NCI-H2171 treated with DMSO at 0.1 percent for 48 hours (cell line): ENCODE data around the gene NDUFS8.

Experiments used
- DNase-seq: peaks from one replicate; lab custom pipeline; 2025; lab: John Stamatoyannopoulos, UW

NDUFS8 gene

DNA sequence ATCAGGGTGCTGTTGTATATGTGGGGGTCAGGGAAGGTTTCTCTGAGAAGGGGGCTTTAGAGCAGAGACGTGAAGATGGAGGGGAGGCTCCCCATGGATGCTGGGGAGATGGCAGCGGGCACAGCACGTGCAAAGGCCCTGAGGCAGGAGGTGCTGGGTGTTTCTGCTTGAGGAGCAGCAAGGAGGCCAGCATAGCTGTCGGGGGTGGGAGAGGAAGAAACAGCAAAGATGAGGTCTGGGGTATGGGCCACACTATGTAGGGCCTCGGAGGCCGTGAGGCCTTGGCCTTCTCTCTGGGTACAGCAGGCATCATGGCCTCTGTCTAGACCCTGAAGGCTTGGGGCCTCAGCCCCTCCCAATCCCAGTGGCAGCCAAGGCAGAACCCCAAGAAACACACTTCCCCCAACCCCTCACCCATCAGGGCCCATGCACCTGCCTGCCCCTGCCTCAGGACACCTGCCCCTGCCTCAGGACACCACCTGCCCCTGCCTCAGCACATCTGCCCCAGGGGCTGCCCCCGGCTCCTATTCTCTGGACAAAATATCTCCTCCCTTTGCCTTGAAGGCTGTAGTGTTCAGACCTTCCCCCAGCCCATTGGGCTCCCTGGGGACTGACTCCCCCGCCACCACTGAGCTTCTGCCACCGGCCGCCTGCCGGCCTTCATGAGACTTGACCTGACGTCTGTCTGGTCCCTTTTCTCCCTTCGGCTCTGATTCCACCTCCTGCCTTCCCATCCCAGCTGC is 14.1 kb upstream of the NDUFS8 start:
- no peak for DNase-seq

DNA sequence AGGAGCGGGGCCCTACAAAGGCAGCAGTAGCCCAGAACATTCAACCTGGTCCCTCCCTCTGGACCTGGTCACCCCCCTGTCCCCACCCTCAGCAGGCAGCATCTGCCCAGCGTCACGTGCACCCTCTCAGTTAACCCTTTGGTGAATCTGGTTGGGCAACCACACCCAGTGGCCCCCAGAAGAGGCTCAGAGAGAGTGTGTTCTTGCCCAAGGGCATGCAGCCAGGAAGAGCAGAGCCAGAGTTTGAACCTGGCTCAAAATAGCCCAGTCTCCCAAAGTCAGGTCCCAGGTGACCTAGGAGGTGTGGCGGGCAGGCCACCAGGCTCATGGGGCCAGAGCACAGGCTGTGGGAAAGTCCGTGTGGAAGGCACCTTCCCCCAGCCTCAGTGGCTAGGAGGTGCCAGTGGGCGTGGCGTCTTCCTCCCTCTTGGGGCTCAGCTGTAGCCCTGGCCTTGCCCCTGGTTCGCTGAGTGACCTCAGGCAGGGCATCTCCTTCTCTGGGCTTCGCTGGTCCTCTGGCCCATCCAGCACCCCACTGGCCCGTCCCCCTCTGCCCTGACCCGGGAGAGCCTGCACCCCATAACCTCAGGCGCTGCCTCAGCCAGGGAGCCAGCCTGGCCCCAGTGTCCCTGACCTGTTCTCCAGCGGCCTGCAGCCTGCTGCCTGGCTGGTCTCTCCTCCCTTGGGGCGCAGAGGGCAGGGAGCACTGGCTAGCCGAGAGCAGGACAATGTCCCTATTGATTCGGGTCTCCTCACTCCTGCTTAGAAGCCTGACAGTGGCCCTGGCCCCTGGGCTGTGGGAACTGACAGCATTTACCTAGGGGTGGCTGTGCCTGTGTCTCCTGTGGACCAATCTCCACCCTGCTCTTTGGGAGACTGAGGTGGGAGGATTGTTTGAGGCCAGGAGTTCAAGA is 13.3 kb upstream of the NDUFS8 start:
- no peak for DNase-seq

DNA sequence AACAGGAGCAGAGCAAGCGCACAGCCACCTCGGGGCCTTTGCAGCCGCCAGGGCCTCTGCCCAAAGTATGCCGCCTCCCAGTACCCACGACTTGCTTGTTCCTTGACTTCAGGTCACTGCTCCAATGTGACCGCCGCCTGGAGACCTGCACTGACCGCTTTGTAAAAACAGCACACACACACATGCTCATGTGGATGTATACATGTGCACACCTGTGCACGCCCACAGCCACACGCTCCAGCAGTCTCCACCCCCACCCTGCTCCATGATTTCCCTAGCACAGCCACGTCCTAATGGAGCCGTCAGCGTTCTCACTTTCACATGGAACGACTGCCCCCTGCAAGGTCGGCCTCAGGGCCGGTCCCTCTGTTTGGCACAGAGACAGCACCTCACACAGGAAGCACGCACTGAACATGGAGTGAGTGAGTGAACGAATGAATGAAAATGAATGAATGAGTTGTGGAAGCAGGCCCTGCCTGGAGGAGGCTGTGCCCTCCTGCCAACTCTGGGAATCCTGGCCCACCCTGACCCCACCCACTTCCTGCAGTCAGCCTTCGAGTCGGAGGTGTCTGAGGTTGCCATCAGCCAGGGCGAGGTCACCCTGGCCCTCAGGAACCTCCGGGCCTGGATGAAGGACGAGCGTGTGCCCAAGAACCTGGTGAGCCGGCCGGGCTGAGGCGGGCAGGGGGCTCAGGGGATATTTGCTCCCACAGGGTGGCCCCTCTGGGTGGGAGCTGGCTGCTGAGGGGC is 12.3 kb upstream of the NDUFS8 start:
- no peak for DNase-seq

DNA sequence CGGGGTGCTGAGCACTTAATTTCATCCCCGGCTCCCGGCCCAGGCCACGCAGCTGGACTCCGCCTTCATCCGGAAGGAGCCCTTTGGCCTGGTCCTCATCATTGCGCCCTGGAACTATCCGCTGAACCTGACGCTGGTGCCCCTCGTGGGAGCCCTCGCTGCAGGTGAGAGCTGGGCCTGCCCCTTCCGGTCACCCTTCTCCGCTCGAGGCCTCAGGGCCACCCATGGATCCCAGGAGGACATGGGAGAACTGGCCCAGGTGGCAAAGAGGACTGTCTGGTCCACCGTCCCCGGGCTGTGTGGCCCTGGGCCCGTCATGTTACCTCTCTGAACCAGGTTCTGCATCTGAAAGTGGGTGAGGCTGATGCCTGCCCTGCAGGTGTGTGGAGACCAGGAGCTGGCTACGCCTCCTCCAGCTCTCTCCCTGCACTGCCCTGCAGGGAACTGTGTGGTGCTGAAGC is 11.7 kb upstream of the NDUFS8 start:
- DNase-seq, result no peak

DNA sequence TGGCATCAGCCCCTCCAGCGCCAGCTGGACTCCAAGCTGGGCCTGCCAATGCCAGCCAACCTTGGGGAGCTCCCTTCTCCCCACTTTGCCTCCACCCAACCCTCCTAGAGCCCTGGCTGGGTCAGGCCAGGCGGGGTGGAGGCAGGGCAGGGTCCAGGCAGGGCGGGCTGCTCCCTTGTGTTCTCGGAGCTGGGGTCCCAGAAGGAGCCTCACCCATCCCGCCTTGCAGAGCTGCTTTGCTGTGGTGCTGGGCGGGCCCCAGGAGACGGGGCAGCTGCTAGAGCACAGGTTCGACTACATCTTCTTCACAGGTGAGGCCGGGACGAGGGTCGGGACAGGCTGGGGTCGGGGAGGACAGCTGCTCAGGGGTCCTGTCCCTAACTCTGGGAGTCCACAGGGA is 11.0 kb upstream of the NDUFS8 start:
- no peak for DNase-seq

DNA sequence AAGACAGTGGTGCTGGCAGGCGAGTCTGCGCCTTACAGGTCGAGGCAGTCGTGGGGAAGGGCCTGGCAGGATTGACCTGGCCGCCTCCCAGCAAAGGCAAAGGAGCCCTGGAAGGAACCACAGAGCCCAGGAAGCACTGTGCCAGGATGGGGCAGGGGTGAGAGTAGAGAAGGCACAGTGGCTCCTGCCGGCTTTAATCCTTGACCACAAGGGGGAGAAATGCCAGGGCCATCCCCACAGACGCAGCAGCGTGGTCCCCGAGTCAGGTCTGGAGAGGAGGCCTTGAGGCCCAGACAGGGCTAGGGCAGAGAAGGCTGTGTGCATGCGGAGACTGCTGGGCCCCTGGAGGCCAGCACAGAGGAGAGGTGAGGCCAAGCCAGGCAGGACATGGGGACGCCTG is 9.9 kb upstream of the NDUFS8 start:
- no peak for DNase-seq

DNA sequence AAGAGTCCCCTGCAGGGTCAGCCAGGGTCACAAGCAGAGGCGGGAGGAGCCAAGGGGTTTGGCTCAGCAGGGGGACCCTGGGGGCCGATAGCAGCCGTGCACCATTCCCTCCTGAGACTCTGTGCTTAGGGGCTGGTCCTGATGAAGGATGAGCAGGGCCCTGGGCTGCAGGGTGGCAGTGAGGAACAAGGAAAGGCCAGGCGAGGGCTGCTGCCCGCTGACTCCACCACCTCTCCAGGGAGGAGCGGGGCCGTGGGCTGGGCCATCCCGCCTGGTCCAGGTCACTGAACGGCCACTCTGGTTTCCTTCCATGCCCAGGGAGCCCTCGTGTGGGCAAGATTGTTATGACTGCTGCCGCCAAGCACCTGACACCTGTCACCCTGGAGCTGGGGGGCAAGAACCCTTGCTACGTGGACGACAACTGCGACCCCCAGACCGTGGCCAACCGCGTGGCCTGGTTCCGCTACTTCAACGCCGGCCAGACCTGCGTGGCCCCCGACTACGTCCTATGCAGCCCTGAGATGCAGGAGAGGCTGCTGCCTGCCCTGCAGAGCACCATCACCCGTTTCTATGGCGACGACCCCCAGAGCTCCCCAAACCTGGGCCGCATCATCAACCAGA is 9.2 kb upstream of the NDUFS8 start:
- DNase-seq, result no peak

DNA sequence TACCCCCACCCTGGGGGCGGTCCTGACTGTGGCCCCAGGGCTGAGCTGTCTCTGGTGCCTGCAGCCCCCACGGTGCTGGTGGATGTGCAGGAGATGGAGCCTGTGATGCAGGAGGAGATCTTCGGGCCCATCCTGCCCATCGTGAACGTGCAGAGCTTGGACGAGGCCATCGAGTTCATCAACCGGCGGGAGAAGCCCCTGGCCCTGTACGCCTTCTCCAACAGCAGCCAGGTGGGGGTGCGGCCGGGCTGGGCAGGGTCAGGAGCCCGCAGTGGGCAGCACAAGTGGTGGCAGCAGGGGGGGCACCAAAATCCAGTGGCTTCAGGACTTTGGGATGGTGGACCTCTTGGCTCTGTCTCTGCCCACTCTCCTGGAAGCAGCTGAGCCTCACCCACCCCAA is 8.0 kb upstream of the NDUFS8 start:
- DNase-seq, result no peak

DNA sequence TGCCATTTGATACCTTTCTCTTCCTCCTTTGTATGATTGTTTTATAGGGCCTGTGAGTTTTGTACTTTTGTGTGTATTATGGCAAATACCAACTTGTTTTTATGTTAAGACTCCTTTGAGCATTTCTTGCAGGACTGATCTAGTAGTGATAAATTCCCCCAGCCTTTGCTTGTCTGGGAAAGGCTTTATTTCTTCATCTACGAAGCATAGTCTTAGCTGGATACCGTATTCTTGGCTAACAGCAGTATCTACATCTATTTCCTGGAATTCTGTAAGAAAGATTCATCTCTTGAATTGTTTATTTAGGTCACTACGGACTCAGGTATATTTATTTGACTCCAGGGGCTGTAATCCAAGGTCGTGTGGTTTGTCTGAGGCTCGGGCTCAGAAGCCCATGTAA is 6.0 kb upstream of the NDUFS8 start:
- no peak for DNase-seq

DNA sequence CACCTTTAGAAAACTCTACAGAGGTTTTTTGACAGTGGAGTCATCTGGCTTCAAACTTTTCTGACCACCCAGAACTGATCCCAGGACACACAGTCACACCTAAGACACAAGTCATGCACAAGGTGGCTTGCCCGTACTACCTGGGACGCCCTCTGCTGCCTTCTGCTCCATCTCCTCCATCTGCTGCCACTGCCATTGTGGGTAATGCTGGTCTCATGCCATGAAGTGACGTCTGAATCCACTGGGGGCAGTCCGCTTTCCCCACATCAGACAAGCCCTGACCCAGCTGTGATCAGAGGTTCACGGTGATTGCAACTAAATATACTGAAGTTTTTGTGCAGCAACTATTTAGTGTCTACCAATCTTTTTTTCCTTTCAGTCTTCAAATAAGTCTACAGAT is 5.4 kb upstream of the NDUFS8 start:
- no peak for DNase-seq

DNA sequence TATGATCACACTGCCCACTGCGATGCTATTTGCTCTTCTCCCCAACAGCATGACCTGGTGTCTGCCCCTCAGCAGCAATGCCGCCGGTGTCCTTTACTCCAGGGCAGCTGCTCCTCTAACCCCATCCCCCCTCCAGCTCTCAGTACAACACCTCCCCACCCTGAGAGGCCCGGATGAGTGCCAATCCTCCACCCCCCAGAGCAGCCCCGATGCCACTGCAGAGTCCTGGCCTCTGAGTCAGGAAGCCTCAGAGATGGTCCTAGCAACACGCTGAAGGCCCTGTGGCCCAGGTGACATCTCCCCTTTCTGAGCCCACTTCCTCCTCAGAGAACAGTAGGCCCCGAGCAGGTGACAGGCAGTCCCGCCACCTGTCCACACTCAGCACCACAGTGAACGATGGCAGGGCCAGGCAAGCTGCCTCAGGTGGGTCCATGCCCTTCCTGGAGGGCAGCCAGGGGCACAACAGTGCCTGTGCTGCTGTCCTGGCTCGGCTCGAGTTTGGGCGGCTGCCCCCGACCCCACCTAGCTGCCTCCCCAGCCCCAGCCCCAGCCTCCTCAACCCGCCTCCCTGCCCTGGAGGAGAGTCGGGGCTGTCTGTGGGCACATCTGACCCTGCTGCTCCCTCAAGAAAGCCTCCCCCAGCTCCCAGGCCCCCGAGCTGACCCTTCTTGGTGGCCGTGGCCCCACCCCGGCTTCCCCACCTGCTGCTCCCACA is 3.9 kb upstream of the NDUFS8 start:
- DNase-seq, result no peak

DNA sequence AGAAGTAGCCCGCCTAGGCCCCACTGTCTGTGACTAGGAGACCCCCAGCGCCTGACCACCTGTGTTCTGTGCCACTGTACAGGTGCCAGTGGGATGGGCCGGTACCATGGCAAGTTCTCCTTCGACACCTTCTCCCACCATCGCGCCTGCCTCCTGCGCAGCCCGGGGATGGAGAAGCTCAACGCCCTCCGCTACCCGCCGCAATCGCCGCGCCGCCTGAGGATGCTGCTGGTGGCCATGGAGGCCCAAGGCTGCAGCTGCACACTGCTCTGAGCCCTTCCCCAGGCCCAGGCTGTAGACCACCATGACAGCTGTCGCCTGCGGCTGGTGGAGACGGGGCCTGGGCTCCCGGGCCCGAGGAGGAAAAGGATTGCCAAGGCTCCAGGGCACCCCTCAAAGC is 2.8 kb upstream of the NDUFS8 start:
- DNase-seq, result no peak

DNA sequence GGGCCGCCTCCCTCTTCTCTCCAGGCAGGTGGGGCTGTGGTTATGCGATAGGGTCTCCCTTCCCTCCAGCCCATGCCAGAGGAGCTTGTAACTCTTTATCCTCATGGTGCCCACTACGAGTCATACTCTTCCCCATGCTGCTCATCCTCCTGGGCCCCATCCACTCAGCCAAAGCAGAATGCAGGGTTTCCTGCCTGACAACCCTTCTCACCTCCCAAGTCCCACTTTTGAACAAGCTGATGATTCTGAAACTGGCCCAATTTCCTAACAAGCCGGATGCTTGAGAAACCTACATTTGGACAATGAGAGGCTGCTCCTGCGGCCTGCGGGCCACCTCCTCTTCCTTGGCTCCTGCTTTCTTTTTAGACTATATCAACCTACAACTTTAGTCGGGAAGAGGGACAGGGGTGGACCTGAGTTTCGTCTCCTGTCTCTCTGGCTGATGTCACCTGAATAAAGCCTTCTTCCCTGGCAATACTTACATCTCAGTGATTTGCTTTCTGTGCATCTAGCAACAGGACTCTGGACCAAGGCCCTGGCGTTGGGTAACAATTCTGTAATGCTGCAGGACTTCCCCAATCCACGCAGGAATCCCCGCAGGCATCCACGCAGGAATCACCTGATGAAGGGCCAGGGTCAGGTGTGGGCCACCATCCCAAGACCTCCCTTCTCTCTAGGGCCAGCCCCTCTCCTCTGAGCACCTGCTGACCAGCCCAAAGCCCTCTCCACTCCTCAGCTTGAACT is 1.5 kb upstream of the NDUFS8 start:
- DNase-seq, result no peak

DNA sequence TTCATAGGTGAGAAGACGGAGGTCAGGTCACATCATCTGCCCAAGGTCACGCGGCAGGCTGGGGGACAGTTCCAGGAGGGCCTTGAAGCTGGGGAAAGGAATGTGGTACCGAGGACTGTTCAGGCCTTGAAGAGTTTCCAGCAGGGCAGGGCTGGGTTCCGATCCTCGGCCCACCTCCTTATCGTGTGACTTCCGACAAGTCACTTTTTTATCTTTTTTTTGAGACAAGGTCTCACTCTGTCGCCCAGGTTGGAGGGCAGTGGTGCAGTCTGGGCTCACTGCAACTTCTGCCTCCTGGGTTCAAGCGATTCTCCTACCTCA is 623 bp downstream of the NDUFS8 start:
- DNase-seq, result no peak

DNA sequence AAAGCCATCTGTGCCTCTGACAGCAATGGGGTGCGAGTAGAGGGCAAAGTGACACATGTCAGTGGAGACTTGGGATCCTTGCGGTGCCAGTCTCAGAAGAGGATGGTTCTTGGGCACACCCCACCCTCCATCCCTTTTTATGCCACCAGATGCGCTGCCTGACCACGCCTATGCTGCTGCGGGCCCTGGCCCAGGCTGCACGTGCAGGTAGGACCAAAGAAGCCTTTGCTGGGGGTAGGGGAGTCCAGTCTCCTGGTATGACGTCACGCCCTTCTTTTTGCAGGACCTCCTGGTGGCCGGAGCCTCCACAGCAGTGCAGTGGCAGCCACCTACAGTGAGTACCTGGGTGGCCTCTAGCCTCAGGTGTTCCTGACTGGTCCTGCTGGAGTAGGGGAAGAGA is 1.5 kb downstream of the NDUFS8 start:
- no peak for DNase-seq

DNA sequence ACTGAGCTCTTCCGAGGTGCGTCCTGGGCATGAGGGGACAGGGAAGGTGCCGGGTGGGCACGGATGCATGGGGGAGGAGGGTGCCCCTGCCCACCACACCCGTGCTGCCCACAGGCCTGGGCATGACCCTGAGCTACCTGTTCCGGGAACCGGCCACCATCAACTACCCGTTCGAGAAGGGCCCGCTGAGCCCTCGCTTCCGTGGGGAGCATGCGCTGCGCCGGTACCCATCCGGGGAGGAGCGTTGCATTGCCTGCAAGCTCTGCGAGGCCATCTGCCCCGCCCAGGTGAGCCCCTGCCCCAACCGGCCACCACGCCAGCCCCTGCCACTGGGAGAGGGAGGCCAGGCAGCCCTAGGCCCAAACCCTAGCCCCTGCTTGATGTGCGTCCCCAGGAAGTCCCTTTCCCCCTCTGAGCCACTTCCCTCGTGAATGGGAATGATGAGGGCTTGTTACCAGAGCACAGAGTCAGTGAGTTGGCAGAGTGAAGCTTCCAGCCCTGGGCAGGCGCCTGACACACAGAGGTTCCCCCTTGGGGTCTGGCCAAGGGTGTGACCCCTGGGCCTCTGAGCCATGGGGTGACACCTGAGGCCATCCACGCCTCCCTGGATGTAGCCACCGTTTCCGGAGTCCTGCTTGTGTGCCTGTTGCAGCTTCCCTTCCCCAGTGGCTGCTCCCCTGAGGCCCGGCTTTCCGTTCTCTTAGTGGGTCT is 2.7 kb downstream of the NDUFS8 start:
- DNase-seq, result no peak

DNA sequence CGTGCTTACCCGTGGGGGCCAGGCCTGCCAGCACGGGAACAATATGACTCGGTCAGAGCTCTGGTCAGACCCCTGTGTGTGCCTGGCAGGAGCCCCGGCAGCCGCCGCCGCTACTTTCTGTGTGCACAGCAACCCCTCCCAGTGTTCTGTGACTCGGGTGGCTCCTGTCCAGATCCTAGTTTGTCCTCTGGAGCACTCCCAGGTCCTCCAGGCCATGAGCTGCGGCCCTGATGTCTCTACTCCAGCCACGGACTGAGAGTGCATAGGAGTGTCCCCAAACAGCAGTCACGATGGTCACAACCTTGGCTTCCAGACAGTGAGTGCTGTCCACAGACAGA is 3.2 kb downstream of the NDUFS8 start:
- no peak for DNase-seq

DNA sequence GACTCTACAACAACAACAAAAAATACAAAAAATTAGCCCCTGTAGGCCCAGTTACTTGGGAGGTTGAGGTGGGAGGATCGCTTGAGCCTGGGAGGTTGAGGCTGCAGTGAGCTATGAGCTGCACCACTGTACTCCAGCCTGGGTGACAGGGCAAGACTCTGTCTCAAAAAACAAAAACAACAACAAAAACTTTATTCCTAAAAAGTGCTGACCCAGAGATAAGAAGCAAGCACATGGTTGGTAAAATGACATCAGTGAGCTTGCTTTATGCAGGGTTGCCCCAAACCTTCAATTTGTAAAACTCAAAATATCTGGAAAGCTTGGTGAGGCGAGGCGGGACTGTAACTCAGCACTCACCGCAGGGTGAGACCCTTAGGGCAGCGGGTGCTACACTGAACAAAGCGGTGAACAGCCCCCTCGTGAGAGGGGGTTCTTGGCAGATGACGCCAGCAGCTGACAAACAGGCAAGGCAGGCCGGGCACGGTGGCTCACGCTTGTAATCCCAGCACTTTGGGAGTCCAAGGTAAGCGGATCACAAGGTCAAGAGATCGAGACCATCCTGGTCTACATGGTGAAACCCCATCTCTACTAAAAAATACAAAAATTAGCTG is 4.9 kb downstream of the NDUFS8 start:
- DNase-seq, result no peak

DNA sequence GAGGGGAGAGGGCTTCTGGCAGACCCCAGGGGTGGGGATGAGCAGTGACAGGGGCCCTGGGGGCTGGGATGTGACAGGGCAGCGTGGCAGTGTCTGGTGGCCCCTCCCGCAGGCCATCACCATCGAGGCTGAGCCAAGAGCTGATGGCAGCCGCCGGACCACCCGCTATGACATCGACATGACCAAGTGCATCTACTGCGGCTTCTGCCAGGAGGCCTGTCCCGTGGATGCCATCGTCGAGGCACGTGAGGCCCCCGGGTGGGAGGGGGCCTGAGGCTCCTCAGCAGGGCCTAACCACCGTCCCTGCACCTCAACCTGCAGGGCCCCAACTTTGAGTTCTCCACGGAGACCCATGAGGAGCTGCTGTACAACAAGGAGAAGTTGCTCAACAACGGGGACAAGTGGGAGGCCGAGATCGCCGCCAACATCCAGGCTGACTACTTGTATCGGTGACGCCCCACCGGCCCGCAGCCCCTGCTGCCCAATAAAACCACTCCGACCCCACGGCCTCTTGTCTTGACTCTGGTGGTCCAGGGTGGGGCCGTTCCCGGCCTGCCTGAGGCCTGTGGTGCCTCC is 5.7 kb downstream of the NDUFS8 start:
- no peak for DNase-seq
